GM21825 (cell line): ENCODE results near the gene ABHD4.
"Not testable (repeated sequence)": the region's sequence is repeated elsewhere in the genome, so short reads cannot be mapped to it uniquely, and the experiment has no call there.

Experiments used
- ATAC-seq: cut with Tn5 transposase; IDR thresholded peaks from one replicate; pipeline ENCODE4 v1.9.1; 2021; ENCODE audit warnings: mild to moderate bottlenecking, moderate library complexity; ENCODE audit not compliant: unreplicated experiment

Gene ABHD4

DNA sequence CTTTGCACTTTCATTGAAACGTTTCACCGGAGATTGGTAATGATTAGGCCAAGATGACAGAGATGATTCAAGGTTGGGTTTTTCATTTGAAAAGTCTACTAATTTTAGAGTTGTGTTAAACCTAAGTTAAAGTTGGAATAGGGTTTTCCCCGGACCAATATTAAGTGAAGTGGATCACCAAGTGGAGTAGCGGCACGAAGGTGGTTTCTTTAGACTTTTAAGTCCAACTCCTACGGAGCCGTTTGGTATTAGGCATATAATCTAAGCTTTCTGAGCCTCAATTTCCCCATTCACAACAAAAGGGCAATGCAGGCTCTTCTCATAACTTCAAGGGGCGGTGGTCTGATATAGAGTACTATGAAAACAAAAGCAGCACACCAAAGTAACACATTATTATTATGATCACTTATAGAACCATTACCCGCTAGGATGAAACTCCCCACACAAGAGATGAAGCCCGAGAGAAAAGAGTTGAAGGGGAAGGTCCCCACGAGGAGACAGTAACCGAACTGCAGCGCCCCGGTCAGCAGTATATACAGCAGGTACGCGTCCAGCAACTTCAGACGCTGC lies 9.5 kb upstream of the ABHD4 start:
- peak; percentile 14 for ATAC-seq

- peak; percentile 89 for ATAC-seq
These were observed 8.8 kb upstream of the ABHD4 start, which contains the start of gene DAD1 for GRCh38 chr14:22589096-22589839. Gene DAD1, minus strand, starts transcription at chr14:22589224. Its CDS starts 67 bp downstream, at chr14:22589157.

DNA sequence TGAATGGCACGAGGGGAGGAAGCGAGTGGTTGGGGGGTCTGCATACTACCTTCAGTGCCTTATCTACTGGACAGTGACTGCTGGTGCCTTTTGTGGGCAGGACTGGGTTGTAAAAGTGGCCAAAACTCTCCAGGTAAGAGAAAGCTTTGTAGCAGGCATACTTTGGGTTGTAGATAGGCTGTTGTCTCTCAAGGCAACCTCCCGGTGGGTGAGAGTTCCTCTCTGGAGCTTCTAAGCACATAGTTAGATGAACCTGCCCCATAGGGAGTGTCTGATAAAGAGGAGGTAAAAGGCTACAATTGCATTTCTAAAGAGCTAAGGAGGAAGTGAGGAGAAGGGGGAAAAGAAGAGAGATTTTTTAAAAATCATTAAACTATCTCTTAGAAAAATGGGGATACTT lies 4.9 kb upstream of the ABHD4 start:
- no peak for ATAC-seq

DNA sequence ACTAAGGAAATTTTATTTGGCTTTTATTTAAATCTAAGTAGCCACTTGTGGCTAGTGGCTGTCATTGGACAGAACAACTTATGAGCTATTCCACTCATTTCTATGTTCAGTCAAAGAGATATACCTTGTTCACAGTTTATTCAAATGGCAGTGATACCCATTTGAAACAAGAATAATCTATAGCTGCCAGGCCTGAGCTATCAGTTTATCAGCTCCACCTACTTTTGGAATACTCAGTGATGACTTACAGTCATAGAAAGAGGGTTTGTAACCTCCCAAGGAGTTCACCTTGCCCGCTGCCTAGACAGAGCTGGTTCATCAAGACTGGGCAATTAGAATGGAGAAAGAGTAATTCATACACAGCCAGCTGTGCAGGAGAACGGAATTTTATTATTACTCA lies 4.5 kb upstream of the ABHD4 start:
- ATAC-seq = no peak

DNA sequence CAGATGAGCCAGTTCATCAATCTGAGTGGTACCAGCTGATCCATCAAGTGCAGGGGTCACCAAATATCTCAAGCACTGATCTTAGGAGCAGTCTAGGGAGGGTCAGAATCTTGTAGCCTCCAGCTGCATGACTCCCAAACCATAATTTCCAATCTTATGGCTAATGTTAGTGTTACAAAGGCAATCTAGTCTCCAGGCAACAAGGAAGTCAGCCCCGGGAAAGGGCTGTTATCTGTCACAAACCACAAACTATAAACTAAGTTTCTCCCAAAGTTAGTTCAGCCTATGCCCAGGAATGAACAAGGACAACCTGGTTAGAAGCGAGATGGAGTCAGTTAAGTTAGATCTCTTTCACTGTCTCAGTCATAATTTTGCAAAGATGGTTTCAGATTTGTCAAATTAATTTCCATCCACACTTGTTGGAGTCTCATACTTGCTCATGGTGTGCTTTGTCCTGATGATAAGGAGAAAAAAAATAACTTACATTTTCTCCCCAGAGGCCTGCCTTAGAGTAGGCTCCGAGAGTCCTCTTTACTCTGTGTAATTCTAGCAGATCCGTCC lies 3.9 kb upstream of the ABHD4 start:
- ATAC-seq = no peak

DNA sequence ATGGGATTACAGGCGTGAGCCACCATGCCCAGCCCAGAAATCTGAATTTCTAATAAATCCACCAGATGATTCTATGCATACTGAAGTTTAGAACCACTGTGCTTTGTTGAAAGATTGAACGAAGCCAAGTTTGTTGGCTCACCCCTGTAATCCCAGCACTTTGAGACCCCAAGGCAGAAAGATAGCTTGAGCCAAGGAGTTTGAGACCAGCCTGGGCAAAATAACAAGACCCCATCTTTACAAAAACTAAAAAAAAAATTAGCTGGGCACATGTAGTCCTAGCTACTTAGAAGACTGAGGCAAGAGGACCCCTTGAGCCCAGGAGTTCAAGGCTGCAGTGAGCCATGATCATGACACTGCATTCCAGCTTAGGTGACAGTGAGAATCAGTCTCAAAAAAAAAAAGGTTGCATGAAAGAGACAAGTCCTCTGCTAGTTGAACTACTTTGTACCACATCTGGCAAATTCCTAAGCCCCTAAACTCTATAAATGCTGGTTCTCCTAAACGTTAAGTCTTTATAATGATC lies 1.7 kb upstream of the ABHD4 start:
- no peak for ATAC-seq

- no peak for ATAC-seq
These were observed 835 bp upstream of the ABHD4 start for GRCh38 chr14:22597265-22597664.

- peak; percentile 22 for ATAC-seq
These were observed 365 bp upstream of the ABHD4 start for GRCh38 chr14:22597771-22598098.

DNA sequence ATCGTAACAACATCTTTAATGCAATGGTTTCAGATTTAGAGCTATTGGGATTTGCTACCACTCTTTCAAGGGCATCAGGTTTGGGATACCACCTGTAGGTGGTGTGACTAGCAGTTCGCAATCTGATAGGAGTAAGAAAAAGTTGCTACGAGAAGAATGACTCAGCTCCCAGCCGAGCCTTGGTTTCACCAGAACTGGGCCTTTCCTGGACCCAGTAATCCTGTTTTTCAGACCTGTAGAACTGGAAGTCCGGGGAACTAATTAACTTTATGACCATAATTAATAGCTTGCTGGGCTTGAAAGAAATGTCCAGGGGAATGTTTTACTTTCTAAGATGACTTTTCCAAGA lies 770 bp downstream of the ABHD4 start:
- peak; percentile 53 for ATAC-seq

DNA sequence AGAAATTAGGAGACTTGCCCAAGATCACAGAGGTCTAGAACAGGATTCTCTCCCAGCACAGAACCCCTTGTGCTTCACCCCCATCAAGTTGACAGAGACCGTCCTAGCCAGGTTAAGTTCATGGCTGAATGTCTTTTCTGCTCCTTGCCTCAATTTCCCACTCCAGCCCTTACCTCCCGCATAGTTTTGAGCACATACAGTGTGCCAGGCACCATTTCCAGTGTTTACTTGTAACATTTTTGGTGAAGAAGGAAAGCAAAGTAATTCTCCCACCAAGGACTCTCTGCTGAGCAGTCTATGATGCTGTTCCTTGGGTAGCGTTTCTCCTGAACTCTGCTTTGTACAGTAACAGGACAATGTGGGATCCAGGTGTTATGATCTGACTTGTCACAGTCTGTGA lies 1.2 kb downstream of the ABHD4 start:
- ATAC-seq = no peak

- ATAC-seq = no peak
These were observed 1.9 kb downstream of the ABHD4 start for GRCh38 chr14:22600027-22600426.

DNA sequence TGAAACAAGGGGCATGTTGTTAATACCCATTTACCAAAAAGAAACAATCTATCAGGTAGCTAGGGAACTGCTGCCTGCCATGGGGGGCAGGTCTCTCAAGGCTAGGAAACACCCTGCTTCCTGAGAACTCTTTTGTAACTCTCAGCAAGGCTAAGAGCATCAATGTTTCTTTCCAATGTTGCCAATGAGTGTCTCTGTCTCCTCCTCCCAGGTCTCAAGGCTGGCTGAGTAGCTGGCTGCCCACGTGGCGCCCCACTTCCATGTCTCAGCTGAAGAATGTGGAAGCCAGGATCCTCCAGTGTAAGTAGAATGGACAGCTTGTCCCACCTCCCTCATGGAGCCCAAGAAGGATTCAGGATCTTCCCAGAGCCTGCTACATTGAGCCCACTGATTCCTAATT lies 3.4 kb downstream of the ABHD4 start:
- ATAC-seq = no peak

DNA sequence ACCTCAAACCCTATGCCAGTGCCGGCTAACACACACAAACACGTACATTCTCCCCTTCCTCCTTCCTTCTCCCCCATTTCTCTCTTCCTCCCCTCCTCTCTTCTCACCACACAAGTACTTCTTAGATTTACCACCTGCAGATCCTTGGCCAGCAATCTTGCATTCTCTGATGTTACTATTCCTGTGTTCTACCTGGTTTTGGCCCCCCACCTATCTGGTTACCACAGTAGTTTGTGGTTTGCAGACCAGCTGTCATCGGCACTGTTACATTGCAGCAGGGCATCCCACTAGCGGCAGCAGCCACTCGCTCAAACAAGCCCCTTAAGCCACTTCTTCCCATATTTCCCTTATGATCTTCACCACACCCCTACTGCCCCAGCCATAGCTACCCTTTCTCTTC lies 3.9 kb downstream of the ABHD4 start:
- no peak for ATAC-seq

DNA sequence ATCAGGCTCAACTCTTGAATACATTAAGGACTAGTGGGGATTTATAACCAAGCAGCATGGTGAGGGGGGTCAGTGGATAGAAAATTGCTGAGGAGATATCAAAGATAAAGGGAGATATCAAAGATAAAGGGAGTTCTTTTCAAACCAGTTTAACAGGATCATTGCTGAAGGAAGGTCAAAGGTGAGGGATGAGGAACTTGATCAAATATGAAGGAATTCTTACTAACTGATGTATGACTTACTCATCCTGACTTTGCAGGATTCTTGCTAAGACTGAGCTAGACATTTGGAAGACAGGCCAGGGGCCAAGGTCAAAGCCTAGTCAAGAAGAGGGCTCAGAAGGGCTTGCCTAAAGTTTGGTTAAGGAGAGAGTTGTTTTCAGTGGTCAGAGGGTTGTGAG lies 4.8 kb downstream of the ABHD4 start:
- ATAC-seq = no peak

DNA sequence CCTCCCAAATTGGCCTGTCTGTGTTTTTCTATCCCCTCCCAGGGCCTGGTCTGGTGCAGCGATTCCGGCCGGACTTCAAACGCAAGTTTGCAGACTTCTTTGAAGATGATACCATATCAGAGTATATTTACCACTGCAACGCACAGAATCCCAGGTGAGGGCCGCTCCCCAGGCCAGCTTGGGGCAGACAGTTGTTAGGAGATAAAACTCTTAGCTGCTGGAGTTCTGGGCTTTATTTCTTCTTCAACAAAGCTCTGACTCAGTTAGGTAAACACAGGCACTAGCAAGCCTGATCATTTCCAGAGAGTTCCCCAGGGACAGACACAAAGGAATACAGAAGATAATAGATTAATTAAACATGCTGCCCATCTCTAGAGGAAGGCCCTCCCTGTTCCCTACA lies 8.3 kb downstream of the ABHD4 start:
- ATAC-seq = no peak

DNA sequence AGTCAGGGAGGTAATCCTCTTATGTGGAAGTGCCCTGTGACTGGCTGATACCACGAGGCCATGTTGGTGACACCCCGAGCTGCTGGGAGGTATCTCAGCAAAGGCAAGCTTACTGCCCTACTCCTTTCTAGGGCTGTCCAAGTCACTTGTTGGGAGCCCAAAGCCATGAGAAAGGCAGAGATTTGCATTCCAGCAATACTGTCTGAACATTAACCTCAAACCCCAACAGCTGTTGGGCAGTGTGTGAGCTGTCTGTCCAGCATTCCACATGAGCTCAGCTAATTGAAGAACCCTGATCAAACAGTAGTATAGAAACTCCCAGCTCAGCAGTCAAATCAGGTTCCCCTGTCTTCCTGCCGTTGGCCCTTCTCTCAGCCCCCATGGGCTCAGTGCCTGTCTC lies 9.2 kb downstream of the ABHD4 start:
- no peak for ATAC-seq

DNA sequence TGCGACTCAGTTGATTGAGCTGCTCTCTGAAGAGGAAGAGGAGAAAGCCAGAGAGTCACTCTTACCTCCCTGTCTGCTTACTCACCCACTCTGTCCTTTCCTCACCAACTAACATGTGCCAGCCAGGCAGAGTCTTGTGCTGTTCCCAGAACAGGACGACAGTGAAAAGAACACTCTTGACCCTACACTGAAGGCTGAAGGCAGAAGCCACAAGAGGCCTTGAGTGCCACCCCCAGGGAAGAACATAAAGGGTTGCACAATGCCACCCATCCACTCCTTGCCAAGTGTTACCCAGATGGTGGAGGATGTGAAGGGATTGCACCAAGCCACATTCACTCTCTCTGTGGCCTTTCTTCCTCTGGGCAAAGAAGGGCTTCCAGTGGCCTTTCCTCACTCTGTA lies 12.8 kb downstream of the ABHD4 start:
- no peak for ATAC-seq

GRCh38 chr14:22613106-22613695 lies 15.1 kb downstream of the ABHD4 start:
- ATAC-seq = no peak

GRCh38 chr14:22613736-22614239 lies 15.7 kb downstream of the ABHD4 start:
- no peak for ATAC-seq

- ATAC-seq = no peak
These were observed 16.2 kb downstream of the ABHD4 start for GRCh38 chr14:22614240-22614799.

- ATAC-seq = not testable (repeated sequence)
These were observed 17.7 kb downstream of the ABHD4 start for GRCh38 chr14:22615765-22616164.

DNA sequence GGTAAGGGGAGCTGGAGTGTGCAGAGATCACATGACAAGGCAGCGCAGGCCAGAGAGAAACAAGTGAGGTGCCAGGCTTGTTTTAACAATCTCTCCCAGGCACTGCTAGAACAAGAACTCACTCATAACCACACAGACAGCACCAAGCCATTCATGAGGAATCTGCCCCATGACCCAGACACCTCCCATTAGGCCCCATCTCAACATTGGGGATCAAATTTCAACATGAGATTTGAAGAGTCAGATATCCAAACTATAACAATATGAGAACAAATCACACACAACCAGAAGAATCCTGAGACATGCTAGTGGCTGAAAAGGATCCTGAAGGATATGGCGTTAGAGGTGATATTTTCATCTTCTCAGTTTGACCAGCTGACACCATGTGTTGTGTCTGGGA lies 24.2 kb downstream of the ABHD4 start:
- ATAC-seq = no peak
